ENCODE data around the gene MFAP2. TPM values are rescaled to one million over a fixed set of nuclear protein-coding genes. Genes with fewer than 3 reads are reported as not detected.
"Not testable (repeated sequence)": the region's sequence is repeated elsewhere in the genome, so short reads cannot be mapped to it uniquely, and the experiment has no call there.

The MFAP2 gene
- total and polyA plus RNA-seq, 9 donors: 16.0 to 83.6 (median 36.1) TPM

DNA sequence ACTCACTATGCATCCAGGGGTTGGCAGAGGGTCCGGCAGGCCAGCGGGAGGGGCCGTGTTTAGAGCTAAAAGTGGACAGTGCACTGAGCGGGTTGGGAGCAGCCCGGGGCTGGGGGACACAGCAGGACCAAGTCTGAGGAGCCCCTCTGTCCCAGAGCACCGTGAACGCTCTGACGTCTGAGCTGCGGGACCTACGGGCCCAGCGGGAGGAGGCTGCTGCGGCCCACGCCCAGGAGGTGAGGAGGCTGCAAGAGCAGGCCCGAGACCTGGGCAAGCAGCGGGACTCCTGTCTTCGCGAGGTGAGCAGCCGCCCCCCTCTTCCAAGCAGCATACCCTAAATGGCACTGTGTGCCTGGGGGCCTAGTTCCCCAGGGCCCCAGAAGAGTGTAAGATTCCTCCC is 25.8 kb downstream of the MFAP2 start:
- 94 to 98% (median 96%) methylated on average over 16 to 18 of the region's 18 CpGs for WGBS, 3 donors
- Histone ChIP-seq H3K4me3 (no peak overlapping the region), H3K9me3 (no peaks in the 10 kb centered on the region), H3K27me3 (no peaks in the 10 kb centered on the region), H3K27ac (no peak overlapping the region), H3K36me3 (no peaks in the 10 kb centered on the region), H3K4me1 (ENCODE audit: insufficient read depth) (no peaks in the 10 kb centered on the region)
- intact Hi-C loops (cut with DNase I): loop anchor here in 2 of 4 donors (5.0 to 10.0 kb wide), 2 partner anchors 93 to 280 kb away; no protein-coding TSS in a partner anchor
- DNase-seq: no peak
- TF ChIP-seq EP300 (IDR thresholded peaks at IDR 0.05) (no peak), POLR2A (IDR thresholded peaks at IDR 0.05) (no peak), CTCF (IDR thresholded peaks at IDR 0.05) (no peak)

GRCh38 chr1:16952376-16952775 is 28.0 kb downstream of the MFAP2 start:
- WGBS, 3 donors: 90 to 93% (median 90%) methylated on average over 4 of the region's 4 CpGs
- not testable (repeated sequence) for H3K27ac ChIP-seq; DNase-seq; H3K4me3 ChIP-seq; H3K9me3 ChIP-seq; H3K36me3 ChIP-seq; H3K27me3 ChIP-seq; H3K4me1 ChIP-seq (ENCODE audit: insufficient read depth)
- intact Hi-C loops (cut with DNase I): loop anchor here in 3 of 4 donors (2.0 to 10.0 kb wide), 3 partner anchors 92 to 282 kb away; no protein-coding TSS in a partner anchor

GRCh38 chr1:16949026-16949425 is 31.4 kb downstream of the MFAP2 start:
- DNase-seq; H3K36me3 ChIP-seq; H3K4me3 ChIP-seq; H3K4me1 ChIP-seq (ENCODE audit: insufficient read depth); H3K27me3 ChIP-seq; H3K9me3 ChIP-seq; H3K27ac ChIP-seq: not testable (repeated sequence)
- WGBS, 3 donors: 47 to 78% (median 71%) methylated on average over 7 of the region's 7 CpGs
- intact Hi-C loops (cut with DNase I): loop anchor here in 1 of 4 donors (5.0 kb wide), 1 partner anchor 327 kb away; no protein-coding TSS in a partner anchor

GRCh38 chr1:16948282-16948891 is 32.0 kb downstream of the MFAP2 start:
- H3K9me3 ChIP-seq; H3K36me3 ChIP-seq; H3K4me3 ChIP-seq; H3K27ac ChIP-seq; H3K27me3 ChIP-seq; H3K4me1 ChIP-seq (ENCODE audit: insufficient read depth); DNase-seq: not testable (repeated sequence)
- intact Hi-C loops (cut with DNase I): loop anchor here in 2 of 4 donors (1.0 to 5.0 kb wide), 2 partner anchors 326 to 327 kb away; no protein-coding TSS in a partner anchor
- 89 to 91% (median 90%) methylated on average over 26 of the region's 26 CpGs for WGBS, 3 donors

DNA sequence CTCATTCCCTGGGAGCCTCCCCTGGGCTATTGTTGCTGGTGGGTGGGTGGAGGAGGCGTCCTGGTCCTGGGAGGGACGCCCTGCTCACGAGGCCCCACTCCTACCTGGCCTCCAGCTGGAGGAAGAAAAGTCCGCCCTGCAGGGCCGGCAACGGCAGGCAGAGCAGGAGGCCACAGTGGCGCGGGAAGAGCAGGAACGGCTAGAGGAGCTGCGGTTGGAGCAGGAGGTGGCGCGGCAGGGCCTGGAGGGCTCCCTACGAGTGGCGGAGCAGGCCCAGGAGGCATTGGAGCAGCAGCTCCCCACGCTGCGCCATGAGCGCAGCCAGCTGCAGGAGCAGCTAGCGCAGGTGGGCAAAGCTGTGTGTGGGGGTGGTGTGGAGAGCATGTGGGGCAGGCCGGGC is 33.8 kb downstream of the MFAP2 start:
- Histone ChIP-seq H3K27ac (no peak overlapping the region), H3K4me1 (ENCODE audit: insufficient read depth) (no peaks in the 10 kb centered on the region), H3K9me3 (no peaks in the 10 kb centered on the region), H3K27me3 (no peaks in the 10 kb centered on the region), H3K4me3 (no peak overlapping the region), H3K36me3 (no peaks in the 10 kb centered on the region)
- WGBS, 3 donors: 82 to 85% (median 83%) methylated on average over 19 of the region's 19 CpGs
- no peak for DNase-seq
- no peak for TF ChIP-seq POLR2A (IDR thresholded peaks at IDR 0.05)
- TF ChIP-seq CTCF (IDR thresholded peaks at IDR 0.05): no peak
- no peak for TF ChIP-seq EP300 (IDR thresholded peaks at IDR 0.05)
- intact Hi-C loops (cut with DNase I): loop anchor here in 1 of 4 donors (5.0 kb wide), 1 partner anchor 324 kb away; no protein-coding TSS in a partner anchor

DNA sequence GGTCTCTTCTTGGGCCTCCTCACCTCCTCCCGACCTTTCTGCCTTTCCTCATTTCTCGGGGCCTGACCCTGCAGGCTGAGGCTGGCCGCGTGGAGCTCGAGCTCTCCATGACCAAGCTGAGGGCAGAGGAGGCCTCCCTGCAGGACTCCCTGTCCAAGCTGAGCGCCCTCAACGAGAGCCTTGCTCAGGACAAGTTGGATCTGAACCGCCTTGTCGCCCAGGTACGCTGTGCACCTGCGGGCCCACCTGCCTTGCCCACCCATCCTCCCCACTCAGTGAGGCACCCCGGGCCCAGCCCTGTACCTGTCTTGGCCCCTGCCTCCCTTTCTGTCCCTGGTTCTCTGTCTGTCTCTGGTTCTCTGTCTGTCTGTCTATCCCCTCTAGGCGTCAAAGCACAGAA is 34.2 kb downstream of the MFAP2 start:
- not testable (repeated sequence) for DNase-seq; H3K27me3 ChIP-seq; H3K4me3 ChIP-seq; H3K4me1 ChIP-seq (ENCODE audit: insufficient read depth); H3K9me3 ChIP-seq; H3K36me3 ChIP-seq; H3K27ac ChIP-seq
- 86 to 88% (median 87%) methylated on average over 13 of the region's 13 CpGs for WGBS, 3 donors
- intact Hi-C loops (cut with DNase I): loop anchor here in 1 of 4 donors (5.0 kb wide), 1 partner anchor 324 kb away; no protein-coding TSS in a partner anchor

GRCh38 chr1:16945512-16945911 is 34.9 kb downstream of the MFAP2 start:
- not testable (repeated sequence) for H3K36me3 ChIP-seq; H3K27ac ChIP-seq; H3K9me3 ChIP-seq; DNase-seq; H3K27me3 ChIP-seq; H3K4me3 ChIP-seq; H3K4me1 ChIP-seq (ENCODE audit: insufficient read depth)
- WGBS, 3 donors: 89 to 90% (median 90%) methylated on average over 8 to 9 of the region's 9 CpGs
- intact Hi-C loops (cut with DNase I): loop anchor here in 1 of 4 donors (5.0 kb wide), 1 partner anchor 323 kb away; no protein-coding TSS in a partner anchor

Measured in ovary (tissue), 9 donors.